Mesothelial cell of epicardium (in vitro differentiated cells): ENCODE measurements around the gene ANKS1B. TPM values are rescaled to one million over a fixed set of nuclear protein-coding genes. Genes with fewer than 3 reads are reported as not detected.
A peak's percentile ranks its signal among the peaks of the same experiment; 100 is the strongest.

Experiments
- DNase-seq, 2 experiments: peaks; one replicate each; pipeline ENCODE4 v3.0.0; 2021; ENCODE audit warnings: low spot score in 2 of 2; ENCODE audit not compliant: unreplicated experiment in 2 of 2
- H3K27ac Mint-ChIP-seq: 2 replicates; pipeline ENCODE4 v1.8.0; 2021; ENCODE audit warnings: mixed read lengths
- H3K27me3 Mint-ChIP-seq: 2 replicates; pipeline ENCODE4 v1.8.0; 2021; ENCODE audit warnings: low read depth, mixed read lengths
- H3K36me3 Mint-ChIP-seq: 2 replicates; pipeline ENCODE4 v1.8.0; 2021; ENCODE audit warnings: mixed read lengths
- H3K4me1 Mint-ChIP-seq: 2 replicates; pipeline ENCODE4 v1.8.0; 2021; ENCODE audit warnings: mixed read lengths
- H3K4me3 Mint-ChIP-seq: 2 replicates; pipeline ENCODE4 v1.8.0; 2021; ENCODE audit warnings: mild to moderate bottlenecking, moderate library complexity, mixed read lengths
- H3K9me3 Mint-ChIP-seq: 2 replicates; pipeline ENCODE4 v1.8.0; 2021; ENCODE audit warnings: mixed read lengths
- total RNA-seq: library from RNA; stranded (reverse); gene quantifications from 3 replicates; pipeline ENCODE4 v1.2.1, GENCODE V29; 2021
- TF ChIP-seq, protein P1 (sequence below): fragments of 200-600 bp; sonication (generic); IDR thresholded peaks from one replicate; pipeline ENCODE4 v1.5.0; 2021; ENCODE audit warnings: antibody characterized with exemption; ENCODE audit not compliant: unreplicated experiment

Gene ANKS1B
- total RNA-seq, 1 donor from 2014 or later, result 8.8 TPM

DNA sequence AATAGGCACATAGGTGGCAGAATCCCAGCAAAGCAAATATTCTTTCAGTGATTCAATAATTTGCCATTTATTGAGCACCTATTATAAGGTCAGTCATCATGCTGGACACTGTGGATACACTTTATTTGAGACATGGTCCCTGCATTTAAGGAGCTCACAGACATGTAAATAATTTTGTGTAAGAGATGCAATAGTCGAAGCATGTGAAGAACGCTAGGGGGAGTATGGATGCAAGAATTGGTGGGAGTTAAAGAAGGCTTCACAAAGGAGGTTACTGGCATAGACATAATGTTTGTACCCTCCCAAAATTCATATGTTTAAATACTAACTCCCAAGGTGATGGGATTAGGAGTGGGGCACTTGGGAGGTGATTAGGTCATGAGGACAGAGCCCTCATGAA is 597.8 kb downstream of the ANKS1B start:
- DNase-seq, result no peak
- Mint-ChIP-seq H3K27ac (no peak overlapping the region), H3K27me3 (peaks cover 11% of the 10 kb centered on the region), H3K4me3 (no peak overlapping the region), H3K9me3 (no peaks in the 10 kb centered on the region), H3K4me1 (peaks cover 14% of the 10 kb centered on the region), H3K36me3 (no peaks in the 10 kb centered on the region)
- TF ChIP-seq, protein P1, sequence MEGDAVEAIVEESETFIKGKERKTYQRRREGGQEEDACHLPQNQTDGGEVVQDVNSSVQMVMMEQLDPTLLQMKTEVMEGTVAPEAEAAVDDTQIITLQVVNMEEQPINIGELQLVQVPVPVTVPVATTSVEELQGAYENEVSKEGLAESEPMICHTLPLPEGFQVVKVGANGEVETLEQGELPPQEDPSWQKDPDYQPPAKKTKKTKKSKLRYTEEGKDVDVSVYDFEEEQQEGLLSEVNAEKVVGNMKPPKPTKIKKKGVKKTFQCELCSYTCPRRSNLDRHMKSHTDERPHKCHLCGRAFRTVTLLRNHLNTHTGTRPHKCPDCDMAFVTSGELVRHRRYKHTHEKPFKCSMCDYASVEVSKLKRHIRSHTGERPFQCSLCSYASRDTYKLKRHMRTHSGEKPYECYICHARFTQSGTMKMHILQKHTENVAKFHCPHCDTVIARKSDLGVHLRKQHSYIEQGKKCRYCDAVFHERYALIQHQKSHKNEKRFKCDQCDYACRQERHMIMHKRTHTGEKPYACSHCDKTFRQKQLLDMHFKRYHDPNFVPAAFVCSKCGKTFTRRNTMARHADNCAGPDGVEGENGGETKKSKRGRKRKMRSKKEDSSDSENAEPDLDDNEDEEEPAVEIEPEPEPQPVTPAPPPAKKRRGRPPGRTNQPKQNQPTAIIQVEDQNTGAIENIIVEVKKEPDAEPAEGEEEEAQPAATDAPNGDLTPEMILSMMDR, result peak; percentile 26

DNA sequence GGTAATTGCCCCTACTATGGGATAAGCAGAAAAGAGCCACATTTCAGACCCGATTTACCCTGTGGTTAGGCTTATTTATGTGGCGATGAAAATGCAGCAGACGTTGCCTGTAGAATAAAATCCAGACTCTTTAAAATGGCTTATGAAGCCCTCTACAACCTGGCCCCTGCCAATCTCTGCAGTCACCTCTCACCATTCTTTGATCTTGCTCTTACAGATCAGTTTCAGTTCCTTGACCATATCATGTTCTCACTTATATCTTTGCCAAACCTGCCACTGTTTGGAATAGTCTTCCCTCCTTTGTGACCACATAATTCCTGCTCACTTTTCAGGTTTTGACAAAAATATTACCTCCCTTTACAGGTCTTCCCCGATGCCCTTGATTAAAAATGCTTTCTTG is 601.5 kb downstream of the ANKS1B start:
- Mint-ChIP-seq H3K27ac (no peak overlapping the region), H3K4me3 (no peak overlapping the region), H3K27me3 (peaks cover 16% of the 10 kb centered on the region), H3K36me3 (no peaks in the 10 kb centered on the region), H3K9me3 (no peaks in the 10 kb centered on the region), H3K4me1 (peaks cover 4% of the 10 kb centered on the region)
- TF ChIP-seq, protein P1, result no peak
- no peak for DNase-seq

DNA sequence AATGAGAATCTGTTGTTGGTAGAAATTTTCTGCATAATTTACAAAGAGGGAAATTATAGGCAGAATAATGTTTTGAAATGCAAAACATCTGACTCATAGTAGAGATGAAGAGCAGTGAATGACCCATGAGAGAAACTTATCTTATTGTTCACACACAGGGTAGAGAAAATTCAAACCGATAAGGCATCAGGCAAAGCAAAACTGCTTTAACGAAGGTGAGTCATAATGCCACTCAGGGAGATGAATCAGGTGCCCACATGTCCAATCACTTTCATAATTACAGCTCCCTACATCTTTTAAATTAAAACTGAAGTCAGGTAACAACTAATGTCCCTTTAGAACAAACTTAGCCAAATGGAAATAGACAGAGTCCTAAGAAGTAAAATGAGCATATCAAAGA is 602.7 kb downstream of the ANKS1B start:
- TF ChIP-seq, protein P1, result no peak
- Mint-ChIP-seq H3K27me3 (peaks cover 16% of the 10 kb centered on the region), H3K9me3 (no peaks in the 10 kb centered on the region), H3K27ac (no peak overlapping the region), H3K4me3 (no peak overlapping the region), H3K4me1 (peaks cover 2% of the 10 kb centered on the region), H3K36me3 (no peaks in the 10 kb centered on the region)
- DNase-seq, result no peak

DNA sequence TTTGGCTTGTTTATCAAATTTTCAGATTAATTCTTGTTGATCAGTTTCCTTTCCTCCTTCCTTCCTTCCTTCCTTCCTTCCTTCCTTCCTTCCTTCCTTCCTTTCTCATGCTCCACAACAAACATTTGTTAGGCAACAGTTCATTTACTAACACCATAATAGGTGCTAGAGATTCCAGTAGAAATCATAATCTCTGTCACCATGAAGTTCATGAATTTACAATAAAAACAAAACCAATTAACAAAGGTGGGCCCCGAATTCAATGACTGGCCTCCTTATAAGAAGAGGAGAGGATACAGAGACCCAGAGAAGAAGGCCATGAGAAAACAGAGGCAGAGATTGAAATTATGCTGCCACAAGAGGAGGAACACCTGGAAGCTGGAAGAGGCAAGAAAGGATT is 604.0 kb downstream of the ANKS1B start:
- peaks cover 16% of the 10 kb centered on the region for H3K27me3 Mint-ChIP-seq
- H3K36me3 Mint-ChIP-seq, result no peaks in the 10 kb centered on the region
- no peak overlapping the region for H3K27ac Mint-ChIP-seq
- no peak for DNase-seq
- no peaks in the 10 kb centered on the region for H3K4me1 Mint-ChIP-seq
- no peak overlapping the region for H3K4me3 Mint-ChIP-seq
- TF ChIP-seq, protein P1, result no peak
- no peaks in the 10 kb centered on the region for H3K9me3 Mint-ChIP-seq

DNA sequence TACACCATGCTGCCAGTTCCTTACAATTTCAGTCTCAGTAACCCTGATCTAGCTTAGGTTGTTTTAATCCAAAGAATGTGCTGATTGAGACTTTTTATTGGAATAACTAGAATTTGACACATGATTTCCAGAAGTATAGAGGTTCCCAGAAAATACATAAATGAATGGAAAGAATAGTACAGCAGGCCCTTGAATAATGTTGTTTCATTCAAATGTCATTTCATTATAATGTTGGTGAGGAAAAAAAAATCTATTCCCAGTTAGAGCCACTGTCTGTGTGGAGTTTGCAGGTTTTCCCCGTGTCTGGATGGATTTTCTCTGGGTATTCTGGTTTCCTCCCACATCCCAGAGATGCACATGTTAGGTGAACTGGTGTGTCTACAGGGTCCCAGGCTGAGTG is 610.7 kb downstream of the ANKS1B start:
- H3K27me3 Mint-ChIP-seq, result peaks cover 20% of the 10 kb centered on the region
- no peak overlapping the region for H3K4me3 Mint-ChIP-seq
- no peak overlapping the region for H3K27ac Mint-ChIP-seq
- no peaks in the 10 kb centered on the region for H3K4me1 Mint-ChIP-seq
- TF ChIP-seq, protein P1, result no peak
- DNase-seq, result no peak
- H3K9me3 Mint-ChIP-seq, result no peaks in the 10 kb centered on the region
- H3K36me3 Mint-ChIP-seq, result no peaks in the 10 kb centered on the region
